CD8-positive, alpha-beta memory T cell (primary cell): ENCODE measurements around the gene GIMAP8. TPM values are rescaled to one million over a fixed set of nuclear protein-coding genes. Genes with fewer than 3 reads are reported as not detected.

ENCODE experiments used
- CTCF ChIA-PET: fragments of 350-600 bp; sonication (Branson Sonifier 250); formaldehyde crosslinking; loops from one replicate; lab custom pipeline; 2021; ENCODE audit warnings: antibody characterized with exemption; lab: Charles Lee
- POLR2A ChIA-PET: fragments of 350-600 bp; sonication (Branson Sonifier 250); formaldehyde crosslinking; loops from one replicate; lab custom pipeline; 2021; ENCODE audit warnings: antibody characterized with exemption; lab: Charles Lee
- DNase-seq, 5 donors: peaks; one replicate each; pipeline versions ENCODE4 v3.0.0 to v3.0.0-alpha.2; 2020 to 2022; ENCODE audit warnings: mixed read lengths in 1 of 5
- H3K27ac ChIP-seq: one replicate; pipeline ENCODE4 v1.7.0; 2013; ENCODE audit warnings: low read depth, mild to moderate bottlenecking, low read length, moderate library complexity
- H3K27me3 ChIP-seq: 2 replicates; pipeline ENCODE4 v1.7.0; 2013; ENCODE audit warnings: low read length, mild to moderate bottlenecking; ENCODE audit not compliant: insufficient read depth, poor library complexity, severe bottlenecking
- H3K36me3 ChIP-seq: 2 replicates; pipeline ENCODE4 v1.7.0; 2013; ENCODE audit warnings: mild to moderate bottlenecking, low read length, moderate library complexity; ENCODE audit not compliant: insufficient read depth
- H3K4me1 ChIP-seq: 2 replicates; pipeline ENCODE4 v1.7.0; 2013; ENCODE audit warnings: mild to moderate bottlenecking, low read length, moderate library complexity; ENCODE audit not compliant: insufficient read depth
- H3K4me3 ChIP-seq: 2 replicates; pipeline ENCODE4 v1.7.0; 2013; ENCODE audit warnings: mild to moderate bottlenecking, low read length
- H3K9me3 ChIP-seq: 2 replicates; pipeline ENCODE4 v1.7.0; 2013; ENCODE audit warnings: mild to moderate bottlenecking, low read length
- H3K27ac Mint-ChIP-seq, 8 donors: one replicate each; pipeline ENCODE4 v1.8.0; 2020 to 2021; ENCODE audit warnings: mixed read lengths in 8 of 8, mild to moderate bottlenecking in 6 of 8, inconsistent platforms in 3 of 8, moderate library complexity in 3 of 8
- H3K27me3 Mint-ChIP-seq, 2 donors: one replicate each; pipeline ENCODE4 v1.8.0; 2020 to 2021; ENCODE audit warnings: mixed read lengths in 2 of 2, mild to moderate bottlenecking in 1 of 2, moderate library complexity in 1 of 2
- H3K36me3 Mint-ChIP-seq, 3 donors: one replicate each; pipeline ENCODE4 v1.8.0; 2020 to 2021; ENCODE audit warnings: mixed read lengths in 3 of 3, inconsistent platforms in 1 of 3, mild to moderate bottlenecking in 1 of 3
- H3K4me1 Mint-ChIP-seq, 3 donors: one replicate each; pipeline ENCODE4 v1.8.0; 2020 to 2021; ENCODE audit warnings: mixed read lengths in 3 of 3, inconsistent platforms in 1 of 3, mild to moderate bottlenecking in 1 of 3
- H3K4me3 Mint-ChIP-seq, 7 donors: one replicate each; pipeline ENCODE4 v1.8.0; 2020 to 2021; ENCODE audit warnings: mixed read lengths in 7 of 7, mild to moderate bottlenecking in 6 of 7, moderate library complexity in 4 of 7, inconsistent platforms in 2 of 7
- H3K9me3 Mint-ChIP-seq, 5 donors: one replicate each; pipeline ENCODE4 v1.8.0; 2020 to 2022; ENCODE audit warnings: mixed read lengths in 5 of 5, mild to moderate bottlenecking in 3 of 5, moderate library complexity in 2 of 5, inconsistent platforms in 1 of 5
- polyA plus RNA-seq: library from polyadenylated mRNA; unstranded; fragments of 300-500 nt; fragmentation: Illumina TruSeq; gene quantifications from one replicate; pipeline ENCODE4 v1.2.3, GENCODE V29; 2021
- total RNA-seq, 2 experiments: library from RNA; stranded (reverse); gene quantifications; one replicate each; pipeline ENCODE4 v1.2.3, GENCODE V29; 2021

The GIMAP8 gene
- total and polyA plus RNA-seq, 3 experiments from 2014 or later: 11.8 to 30.1 (median 12.3) TPM

GRCh38 chr7:150421831-150422230, 28.6 kb upstream of the GIMAP8 start:
- H3K27ac ChIP-seq: no peak overlapping the region

DNA sequence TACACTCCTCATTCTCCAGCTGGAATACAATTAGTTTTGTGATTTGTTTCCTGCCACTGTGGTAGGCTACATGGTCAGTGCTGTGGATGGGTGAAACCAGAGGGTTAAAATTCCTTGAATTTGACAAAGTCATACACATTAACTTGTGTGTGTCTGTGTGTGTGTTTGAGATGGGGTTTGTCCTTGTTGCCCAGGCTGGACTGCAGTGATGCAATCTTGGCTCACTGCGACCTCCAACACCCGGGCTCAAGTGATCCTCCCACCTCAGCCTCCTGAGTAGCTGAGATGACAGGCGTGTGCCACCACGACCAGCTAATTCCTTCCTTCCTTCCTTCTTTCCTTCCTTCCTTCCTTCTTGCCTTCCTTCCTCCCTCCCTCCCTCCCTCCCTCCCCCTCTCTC, 24.8 kb upstream of the GIMAP8 start:
- H3K27ac Mint-ChIP-seq: no peak overlapping the region

More at GRCh38 chr7:150421831-150422230, 28.6 kb upstream of the GIMAP8 start:
- Mint-ChIP-seq H3K9me3 (no peaks in the 10 kb centered on the region), H3K4me1 (peaks cover 5 to 7% (median 6%) of the 10 kb centered on the region in 3 donors), H3K27me3 (peaks cover 0 to 4% of the 10 kb centered on the region in 2 donors), H3K27ac (no peak overlapping the region), H3K4me3 (no peak overlapping the region), H3K36me3 (no peaks in the 10 kb centered on the region)
- DNase-seq: no peak
- ChIA-PET POLR2A (no interaction called here), CTCF (interaction anchor here (0.7 to 1.6 kb wide), 10 partner anchors 16 to 334 kb away, joined by 3 to 13 read pairs (median 4); a partner anchor contains a TSS)
- Histone ChIP-seq H3K36me3 (no peaks in the 10 kb centered on the region), H3K4me1 (peaks cover 4% of the 10 kb centered on the region), H3K27me3 (no peaks in the 10 kb centered on the region), H3K4me3 (no peak overlapping the region), H3K9me3 (no peaks in the 10 kb centered on the region)

GRCh38 chr7:150428671-150429451, 21.6 kb upstream of the GIMAP8 start:
- H3K27me3 ChIP-seq: no peaks in the 10 kb centered on the region
- CTCF ChIA-PET: interaction anchor here (1.0 kb wide), 1 partner anchor 75 kb away, joined by 3 read pairs; no protein-coding TSS in a partner anchor

More for the DNA sequence above, 24.8 kb upstream of the GIMAP8 start:
- Mint-ChIP-seq H3K36me3 (no peaks in the 10 kb centered on the region), H3K4me3 (no peak overlapping the region), H3K27me3 (peaks cover 3 to 13% of the 10 kb centered on the region in 2 donors), H3K9me3 (no peaks in the 10 kb centered on the region), H3K4me1 (peaks cover 6 to 8% (median 7%) of the 10 kb centered on the region in 3 donors)
- no peak for DNase-seq
- ChIA-PET CTCF (interaction anchor here (1.0 kb wide), 1 partner anchor 54 kb away, joined by 3 read pairs; no protein-coding TSS in a partner anchor), POLR2A (no interaction called here)
- no peaks in the 10 kb centered on the region for H3K36me3 ChIP-seq
- peaks cover 4% of the 10 kb centered on the region for H3K4me1 ChIP-seq
- H3K27ac ChIP-seq: no peak overlapping the region
- no peaks in the 10 kb centered on the region for H3K27me3 ChIP-seq
- no peak overlapping the region for H3K4me3 ChIP-seq
- H3K9me3 ChIP-seq: no peaks in the 10 kb centered on the region

DNA sequence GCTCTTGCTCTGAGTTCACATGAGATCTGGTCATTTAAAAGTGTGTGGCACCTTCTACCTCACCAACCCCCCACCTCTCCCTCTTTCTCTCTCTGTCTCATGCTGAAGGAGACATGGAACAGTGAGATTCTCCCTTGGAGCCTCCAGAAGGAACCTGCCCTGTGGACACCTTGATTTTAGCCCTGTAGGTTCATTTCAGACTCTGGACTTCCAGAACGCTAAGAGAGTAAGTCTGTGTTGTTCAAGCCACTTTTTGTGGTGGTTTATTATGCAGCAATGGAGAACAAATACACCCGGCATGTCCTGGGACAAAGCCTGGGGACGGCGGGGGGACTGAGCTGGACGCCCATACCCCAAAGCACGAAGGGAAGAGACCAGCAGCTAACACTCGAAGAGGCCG, 20.7 kb upstream of the GIMAP8 start:
- Histone ChIP-seq H3K4me1 (peaks cover 6% of the 10 kb centered on the region), H3K9me3 (no peaks in the 10 kb centered on the region), H3K27me3 (no peaks in the 10 kb centered on the region), H3K4me3 (no peak overlapping the region), H3K36me3 (no peaks in the 10 kb centered on the region), H3K27ac (no peak overlapping the region)
- POLR2A ChIA-PET: no interaction called here
- H3K27ac Mint-ChIP-seq: no peak overlapping the region
- H3K27me3 Mint-ChIP-seq: peaks cover 7 to 10% of the 10 kb centered on the region in 2 donors
- peaks cover 8 to 18% (median 18%) of the 10 kb centered on the region in 3 donors for H3K4me1 Mint-ChIP-seq
- no peaks in the 10 kb centered on the region for H3K9me3 Mint-ChIP-seq
- DNase-seq: no peak
- CTCF ChIA-PET: no interaction called here
- no peaks in the 10 kb centered on the region for H3K36me3 Mint-ChIP-seq
- H3K4me3 Mint-ChIP-seq: no peak overlapping the region

More at GRCh38 chr7:150428671-150429451, 21.6 kb upstream of the GIMAP8 start:
- DNase-seq: no peak
- Histone ChIP-seq H3K4me1 (peaks cover 6% of the 10 kb centered on the region), H3K36me3 (no peaks in the 10 kb centered on the region), H3K27ac (no peak overlapping the region), H3K4me3 (no peak overlapping the region), H3K9me3 (no peaks in the 10 kb centered on the region)
- Mint-ChIP-seq H3K27ac (no peak overlapping the region), H3K4me1 (peaks cover 8 to 18% (median 16%) of the 10 kb centered on the region in 3 donors), H3K27me3 (peaks cover 7 to 10% of the 10 kb centered on the region in 2 donors), H3K36me3 (no peaks in the 10 kb centered on the region), H3K4me3 (no peak overlapping the region), H3K9me3 (no peaks in the 10 kb centered on the region)
- POLR2A ChIA-PET: no interaction called here

DNA sequence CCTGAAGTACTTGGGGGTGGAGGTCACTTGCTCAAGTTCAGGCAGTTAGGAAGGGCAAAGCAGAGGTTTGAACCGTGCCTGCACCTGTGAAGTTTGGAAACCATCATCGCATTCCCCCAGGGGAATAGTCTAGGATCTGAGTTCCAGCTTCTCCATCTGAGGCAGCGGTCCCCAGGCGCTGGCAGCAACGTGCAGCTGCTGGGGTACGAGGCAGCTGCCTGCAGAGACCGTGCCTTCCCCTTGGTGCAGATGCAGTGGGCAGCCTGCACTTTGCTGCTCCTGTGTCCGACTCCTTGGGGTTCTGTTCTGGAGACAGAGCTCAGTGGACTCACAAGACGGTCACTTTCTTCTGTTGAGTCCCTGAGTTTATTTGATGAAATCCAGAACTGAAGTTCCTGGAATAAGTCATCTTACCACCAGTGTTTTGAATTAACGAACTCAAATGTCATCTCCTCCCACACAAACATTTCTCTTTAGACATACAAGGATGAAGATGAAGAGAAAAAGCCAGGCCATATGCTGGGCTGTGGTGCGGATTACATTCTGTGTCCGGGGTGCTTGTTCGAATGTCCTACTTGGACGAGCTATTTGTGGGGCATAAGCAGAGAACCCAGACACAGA, 19.9 kb upstream of the GIMAP8 start:
- Mint-ChIP-seq H3K27me3 (peaks cover 7 to 10% of the 10 kb centered on the region in 2 donors), H3K27ac (no peak overlapping the region), H3K9me3 (no peaks in the 10 kb centered on the region), H3K4me1 (peaks cover 8 to 18% (median 18%) of the 10 kb centered on the region in 3 donors), H3K36me3 (no peaks in the 10 kb centered on the region), H3K4me3 (no peak overlapping the region)
- CTCF ChIA-PET: no interaction called here
- DNase-seq: no peak
- POLR2A ChIA-PET: no interaction called here
- Histone ChIP-seq H3K27me3 (no peaks in the 10 kb centered on the region), H3K36me3 (no peaks in the 10 kb centered on the region), H3K27ac (no peak overlapping the region), H3K9me3 (no peaks in the 10 kb centered on the region), H3K4me3 (no peak overlapping the region), H3K4me1 (peaks cover 6% of the 10 kb centered on the region)

- Mint-ChIP-seq H3K9me3 (no peaks in the 10 kb centered on the region), H3K4me1 (peaks cover 8 to 18% (median 18%) of the 10 kb centered on the region in 3 donors), H3K27me3 (peaks cover 7 to 10% of the 10 kb centered on the region in 2 donors), H3K4me3 (no peak overlapping the region), H3K27ac (peak overlapping the region in 2 of 8 donors; percentile 2 to 55), H3K36me3 (no peaks in the 10 kb centered on the region)
- Histone ChIP-seq H3K4me3 (no peak overlapping the region), H3K36me3 (no peaks in the 10 kb centered on the region), H3K4me1 (peaks cover 6% of the 10 kb centered on the region), H3K9me3 (no peaks in the 10 kb centered on the region), H3K27ac (no peak overlapping the region), H3K27me3 (no peaks in the 10 kb centered on the region)
- ChIA-PET POLR2A (no interaction called here), CTCF (no interaction called here)
- DNase-seq: no peak
These were observed 18.4 kb upstream of the GIMAP8 start for GRCh38 chr7:150431839-150432658.

- Mint-ChIP-seq H3K27ac (peak overlapping the region in 6 of 8 donors; percentile 27 to 85 (median 52)), H3K4me3 (peak overlapping the region in 5 of 7 donors; percentile 47 to 73 (median 64)), H3K4me1 (peaks cover 8 to 18% (median 18%) of the 10 kb centered on the region in 3 donors), H3K27me3 (peaks cover 4 to 10% of the 10 kb centered on the region in 2 donors), H3K36me3 (no peaks in the 10 kb centered on the region), H3K9me3 (no peaks in the 10 kb centered on the region)
- ChIA-PET CTCF (interaction anchor here (0.6 to 1.1 kb wide), 3 partner anchors 16 to 112 kb away, joined by 3 read pairs; a partner anchor contains a TSS), POLR2A (no interaction called here)
- H3K36me3 ChIP-seq: no peaks in the 10 kb centered on the region
- H3K9me3 ChIP-seq: no peaks in the 10 kb centered on the region
- no peak for DNase-seq
- H3K4me3 ChIP-seq: no peak overlapping the region
- no peaks in the 10 kb centered on the region for H3K27me3 ChIP-seq
- H3K4me1 ChIP-seq: peaks cover 6% of the 10 kb centered on the region
- peak overlapping the region; percentile 40 for H3K27ac ChIP-seq
These were observed 17.2 kb upstream of the GIMAP8 start for GRCh38 chr7:150432915-150433892.
